GM19351 (cell line): ENCODE measurements around the gene SRD5A3.

Experiments used
- ATAC-seq: cut with Tn5 transposase; IDR thresholded peaks from one replicate; pipeline ENCODE4 v1.9.1; 2021; ENCODE audit warnings: mild to moderate bottlenecking, moderate library complexity; ENCODE audit not compliant: unreplicated experiment

Gene SRD5A3

DNA sequence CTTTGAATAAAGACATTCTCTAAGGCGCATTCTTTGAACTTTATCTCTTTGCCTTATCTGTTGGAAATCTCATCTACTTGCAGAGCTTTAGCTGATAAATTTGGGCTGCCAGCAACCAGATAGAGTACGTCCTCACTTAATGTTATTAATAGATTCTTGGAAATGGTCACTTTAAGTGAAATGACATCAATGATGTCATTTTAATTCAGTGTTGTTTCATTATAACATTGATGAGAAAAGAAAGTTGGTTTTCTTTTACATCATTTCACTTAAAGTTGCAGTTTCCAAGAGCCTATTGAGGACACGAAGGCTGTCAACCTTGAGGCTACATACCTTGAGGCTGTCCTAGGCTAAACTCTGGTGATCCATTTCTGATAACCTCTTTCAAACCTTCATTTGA lies 59.0 kb downstream of the SRD5A3 start:
- no peak for ATAC-seq

DNA sequence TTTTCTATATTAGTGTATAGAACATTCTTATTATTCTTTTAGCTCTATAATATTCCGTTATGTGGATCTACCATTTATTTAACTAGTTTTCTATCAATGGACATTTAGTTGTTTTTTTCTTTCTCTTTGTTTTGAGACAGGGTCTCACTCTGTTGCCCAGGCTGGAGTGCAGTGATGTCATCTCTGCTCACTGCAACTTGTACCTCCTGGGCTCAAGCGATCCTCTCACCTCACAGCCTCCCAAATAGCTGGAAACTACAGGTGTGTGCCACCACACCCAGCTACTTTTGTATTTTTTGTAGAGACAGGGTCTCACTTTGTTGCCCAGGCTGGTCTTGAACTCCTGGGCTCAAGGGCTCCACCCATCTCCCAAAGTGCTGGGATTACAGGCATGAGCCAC lies 60.5 kb downstream of the SRD5A3 start:
- no peak for ATAC-seq

DNA sequence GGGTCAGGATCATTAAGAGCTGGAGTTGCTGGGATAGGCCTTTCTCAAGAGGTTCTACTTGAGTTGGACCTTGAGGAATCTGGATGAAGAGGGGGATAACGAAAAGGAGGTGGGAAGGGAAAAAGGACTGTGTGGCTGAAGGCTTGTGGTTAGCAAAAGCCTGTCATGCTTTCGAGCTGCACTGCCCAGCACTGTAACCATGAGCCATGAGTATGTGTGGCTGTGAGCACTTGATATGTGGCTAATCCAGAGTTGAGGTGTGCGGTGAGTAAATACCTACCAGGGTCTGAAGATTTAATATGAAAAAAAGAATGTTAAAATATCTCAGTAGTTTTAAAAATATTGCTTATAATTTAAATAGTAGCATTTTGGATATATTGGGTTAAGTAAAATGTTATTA lies 61.1 kb downstream of the SRD5A3 start:
- ATAC-seq: no peak

DNA sequence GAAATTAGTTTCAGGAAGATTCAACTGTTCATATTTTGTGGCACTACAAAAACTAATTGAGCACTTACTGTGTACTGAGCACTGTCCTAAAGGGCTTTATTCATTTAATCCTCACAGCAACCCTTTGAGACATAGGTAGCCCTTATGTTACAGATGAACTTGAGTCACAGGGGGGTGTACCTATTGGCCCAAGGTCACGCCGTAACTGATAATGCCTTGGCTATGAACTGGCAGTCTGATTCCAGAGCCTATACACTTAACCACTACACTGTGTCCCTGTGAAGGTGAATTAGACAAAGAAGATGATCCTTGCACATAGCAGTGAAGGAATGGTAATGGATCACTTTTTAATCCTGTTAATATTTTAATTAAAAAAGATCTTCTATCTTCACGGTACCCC lies 61.7 kb downstream of the SRD5A3 start:
- no peak for ATAC-seq

DNA sequence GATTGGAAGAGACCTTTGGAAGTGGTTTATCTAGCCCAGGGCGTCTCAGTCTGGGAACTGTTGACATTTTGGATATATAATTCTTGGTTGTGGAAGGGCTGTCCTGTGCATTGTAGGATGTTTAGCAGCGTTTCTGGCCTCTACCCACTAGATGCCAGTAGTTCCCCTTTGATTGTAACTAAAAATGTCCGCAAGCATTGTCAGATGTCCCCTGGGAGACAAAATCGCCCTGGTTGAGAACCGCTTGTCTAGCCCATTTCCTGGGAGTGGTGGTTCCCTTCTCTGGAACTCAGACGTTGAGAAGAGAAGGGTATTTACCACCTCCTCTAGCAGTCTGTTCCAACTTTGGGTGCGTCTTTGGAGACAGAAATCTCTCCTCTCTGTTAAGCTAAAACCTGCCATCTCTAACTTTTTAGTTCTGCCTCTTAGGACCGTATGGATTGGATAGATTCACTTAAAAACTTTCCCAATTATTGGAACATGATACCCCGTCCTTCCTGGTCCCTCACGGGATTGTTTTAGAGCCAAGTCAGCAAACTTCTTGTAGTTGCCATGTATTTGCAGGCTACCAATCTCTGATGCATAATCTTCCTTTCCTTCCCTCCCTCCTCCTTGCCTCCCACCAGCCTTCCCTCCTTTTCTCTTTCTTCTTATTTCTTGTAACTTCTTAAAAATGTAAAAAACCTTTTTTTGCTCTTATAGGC lies 63.6 kb downstream of the SRD5A3 start:
- ATAC-seq: no peak

DNA sequence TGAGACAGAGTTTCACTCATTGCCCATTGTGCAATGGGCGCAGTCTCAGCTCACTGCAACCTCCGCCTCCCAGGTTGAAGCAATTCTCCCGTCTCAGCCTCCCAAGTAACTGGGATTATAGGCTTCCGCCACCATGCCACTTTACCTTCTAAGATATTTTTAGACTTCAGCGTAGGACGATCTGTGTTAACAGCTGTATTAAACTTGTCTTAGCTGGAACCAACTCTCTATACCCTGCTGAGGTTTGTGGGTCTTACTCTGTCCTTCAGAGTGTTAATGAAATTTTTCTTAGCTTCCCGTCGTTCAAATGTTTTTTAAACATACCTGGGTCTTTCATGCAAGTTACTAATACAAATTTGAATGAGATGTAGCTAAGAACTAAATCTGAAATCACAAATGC lies 64.4 kb downstream of the SRD5A3 start:
- ATAC-seq: no peak

DNA sequence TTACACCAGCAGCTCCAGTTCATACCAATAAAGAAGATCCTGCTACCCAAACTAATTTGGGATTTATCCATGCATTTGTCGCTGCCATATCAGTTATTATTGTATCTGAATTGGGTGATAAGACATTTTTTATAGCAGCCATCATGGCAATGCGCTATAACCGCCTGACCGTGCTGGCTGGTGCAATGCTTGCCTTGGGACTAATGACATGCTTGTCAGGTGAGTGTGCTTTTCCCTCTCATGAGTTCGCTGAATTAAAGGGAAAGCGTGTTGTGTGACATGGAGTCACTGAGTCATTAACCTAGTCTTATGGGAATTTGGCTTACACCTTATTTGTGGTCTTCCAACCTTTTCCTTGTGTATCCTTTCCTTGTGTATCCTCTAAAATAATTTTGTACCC lies 65.6 kb downstream of the SRD5A3 start:
- no peak for ATAC-seq

DNA sequence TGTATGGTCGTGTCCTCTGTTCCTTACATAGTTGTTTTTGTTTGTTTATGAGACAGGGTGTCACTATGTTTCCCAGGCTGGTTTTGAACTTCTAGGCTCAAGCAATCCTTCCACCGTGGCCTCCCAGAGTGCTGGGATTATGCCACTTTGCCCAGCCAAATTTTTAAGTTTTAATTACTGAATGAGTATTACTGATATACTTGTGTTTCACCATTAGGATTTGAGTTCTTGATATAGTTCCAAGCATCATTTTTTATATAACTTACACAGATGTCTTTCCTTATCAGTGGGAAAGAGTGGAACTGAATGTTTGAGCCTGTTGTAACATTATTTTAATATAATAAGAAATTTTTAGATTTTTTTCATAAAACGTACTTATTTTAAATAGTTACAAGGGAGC lies 70.1 kb downstream of the SRD5A3 start:
- ATAC-seq: no peak
